ENCODE results near the gene SNPH. TPM values are rescaled to one million over a fixed set of nuclear protein-coding genes. Genes with fewer than 3 reads are reported as not detected.
"Not testable (repeated sequence)": the region's sequence is repeated elsewhere in the genome, so short reads cannot be mapped to it uniquely, and the experiment has no call there.

The SNPH gene
- total RNA-seq, 1 experiment from 2014 or later: 5.4 TPM

GRCh38 chr20:1333462-1334369, 67.6 kb downstream of the SNPH start:
- Histone ChIP-seq H3K4me1 (replicated peaks) (no peaks in the 10 kb centered on the region), H3K9me3 (replicated peaks) (no peaks in the 10 kb centered on the region)

GRCh38 chr20:1334370-1334731, 68.3 kb downstream of the SNPH start:
- DNase-seq (ENCODE audit: low read depth in 1 of 2, low spot score in 2 of 2): no peak
- peaks cover 38% of the 10 kb centered on the region for H3K36me3 ChIP-seq
- H3K9me3 ChIP-seq (replicated peaks): no peaks in the 10 kb centered on the region
- no peak overlapping the region for H3K27ac ChIP-seq
- no peaks in the 10 kb centered on the region for H3K4me1 ChIP-seq (replicated peaks)
- no peaks in the 10 kb centered on the region for H3K27me3 ChIP-seq (replicated peaks)
- H3K4me3 ChIP-seq: no peak overlapping the region

More at GRCh38 chr20:1333462-1334369, 67.6 kb downstream of the SNPH start:
- Histone ChIP-seq H3K27ac (no peak overlapping the region), H3K27me3 (replicated peaks) (no peaks in the 10 kb centered on the region), H3K4me3 (no peak overlapping the region), H3K36me3 (peaks cover 38% of the 10 kb centered on the region)
- DNase-seq (ENCODE audit: low read depth in 1 of 2, low spot score in 2 of 2): peak in 1 of 2 experiments; percentile 30

DNA sequence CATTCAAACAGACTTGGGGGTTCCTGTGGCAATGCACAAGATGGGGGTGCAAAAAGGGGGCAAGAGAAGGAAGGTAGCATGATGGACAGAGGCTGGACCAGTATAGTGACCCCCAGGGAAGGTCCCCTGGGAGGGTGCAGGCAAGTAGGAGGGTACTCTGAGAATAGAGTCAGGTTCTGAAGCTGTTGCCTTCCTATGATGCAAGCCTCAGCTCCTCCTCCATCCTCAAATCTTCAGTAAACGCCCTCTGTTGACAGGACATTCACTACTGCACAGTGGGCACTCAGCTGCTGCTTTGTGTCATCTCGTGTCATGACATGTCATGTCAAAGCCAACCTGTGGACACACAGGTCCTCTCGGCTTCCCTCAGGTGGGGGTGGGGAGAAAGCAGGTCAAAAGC, 68.7 kb downstream of the SNPH start:
- no peak overlapping the region for H3K27ac ChIP-seq
- DNase-seq (ENCODE audit: low read depth in 1 of 2, low spot score in 2 of 2): peak in 1 of 2 experiments; percentile 33
- no peaks in the 10 kb centered on the region for H3K4me1 ChIP-seq (replicated peaks)

DNA sequence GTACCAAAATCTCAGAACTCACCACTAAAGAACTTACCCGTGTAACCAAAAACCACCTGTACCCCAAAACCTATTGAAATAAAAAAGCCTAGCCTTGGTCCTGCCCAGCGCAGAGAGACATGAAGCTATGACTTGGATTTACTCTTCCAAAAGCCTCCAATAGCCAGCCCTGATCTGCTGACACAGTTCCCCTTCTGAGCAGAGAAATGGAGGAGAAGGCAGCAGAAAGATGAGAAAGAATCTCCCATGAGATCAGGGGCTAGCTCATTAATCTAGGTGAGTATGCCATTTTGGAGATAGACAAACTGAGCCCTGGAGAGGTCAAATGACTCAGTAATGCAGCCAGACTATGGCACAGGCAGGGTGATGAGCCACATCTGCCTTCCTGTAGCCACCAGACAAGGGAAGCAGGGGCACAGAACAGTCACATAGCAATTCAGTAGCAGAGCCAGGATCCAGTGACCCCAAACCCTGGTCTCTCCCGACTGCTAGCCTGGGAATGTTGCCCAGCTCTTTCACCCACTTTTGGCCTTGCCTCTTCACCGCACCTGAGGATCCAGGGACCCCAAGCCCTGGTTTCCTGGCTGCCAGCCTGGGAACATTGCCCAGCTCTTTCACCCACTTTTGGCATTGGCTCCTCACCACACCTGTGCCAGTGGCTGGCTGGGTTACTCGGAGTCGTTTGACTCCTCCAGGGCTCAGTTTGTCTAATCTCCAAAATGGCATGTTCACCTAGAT, 70.0 kb downstream of the SNPH start:
- peaks cover 29% of the 10 kb centered on the region for H3K36me3 ChIP-seq
- H3K9me3 ChIP-seq (replicated peaks): no peaks in the 10 kb centered on the region
- no peaks in the 10 kb centered on the region for H3K4me1 ChIP-seq (replicated peaks)
- no peak overlapping the region for H3K4me3 ChIP-seq
- no peaks in the 10 kb centered on the region for H3K27me3 ChIP-seq (replicated peaks)
- DNase-seq (ENCODE audit: low read depth in 1 of 2, low spot score in 2 of 2): peak in 1 of 2 experiments; percentile 27
- H3K27ac ChIP-seq: no peak overlapping the region

More for the DNA sequence above, 68.7 kb downstream of the SNPH start:
- peaks cover 38% of the 10 kb centered on the region for H3K36me3 ChIP-seq
- no peak overlapping the region for H3K4me3 ChIP-seq
- H3K9me3 ChIP-seq (replicated peaks): no peaks in the 10 kb centered on the region
- no peaks in the 10 kb centered on the region for H3K27me3 ChIP-seq (replicated peaks)

DNA sequence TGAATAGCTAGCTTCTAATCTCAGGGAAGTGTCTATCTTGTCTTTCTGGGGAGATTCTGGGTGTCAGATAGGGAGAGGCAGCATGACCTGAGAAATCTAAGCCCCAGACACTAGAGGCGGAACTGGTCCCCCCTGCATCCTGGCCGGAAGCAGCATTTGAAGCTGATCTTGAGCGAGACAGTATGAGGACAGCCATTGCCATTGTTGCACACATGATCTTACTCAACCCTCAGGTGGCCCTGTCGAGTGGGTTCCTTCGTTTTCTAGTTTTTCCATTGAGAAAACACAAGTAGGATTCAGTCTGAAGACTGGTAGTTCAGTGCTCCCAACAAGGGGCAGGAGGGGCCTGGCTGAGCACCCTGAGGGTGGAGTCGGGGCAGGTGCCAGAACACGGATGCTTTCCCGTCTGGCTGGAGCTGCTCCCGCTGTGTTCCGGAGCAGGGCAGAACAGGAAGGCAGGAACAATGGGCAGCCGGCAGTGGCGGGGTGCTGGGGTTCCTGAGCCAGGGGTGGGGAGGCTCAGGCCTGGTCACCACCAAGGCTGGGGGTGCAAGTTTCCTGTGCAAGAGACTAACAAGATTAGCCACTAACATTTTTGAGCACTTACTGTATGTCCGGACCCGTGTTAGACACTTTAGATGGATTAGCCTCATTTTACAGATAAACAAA, 70.7 kb downstream of the SNPH start:
- Histone ChIP-seq H3K36me3 (peaks cover 24% of the 10 kb centered on the region), H3K4me1 (replicated peaks) (peaks cover 4% of the 10 kb centered on the region), H3K4me3 (no peak overlapping the region), H3K9me3 (replicated peaks) (no peaks in the 10 kb centered on the region), H3K27ac (no peak overlapping the region), H3K27me3 (replicated peaks) (no peaks in the 10 kb centered on the region)
- DNase-seq (ENCODE audit: low read depth in 1 of 2, low spot score in 2 of 2): no peak

DNA sequence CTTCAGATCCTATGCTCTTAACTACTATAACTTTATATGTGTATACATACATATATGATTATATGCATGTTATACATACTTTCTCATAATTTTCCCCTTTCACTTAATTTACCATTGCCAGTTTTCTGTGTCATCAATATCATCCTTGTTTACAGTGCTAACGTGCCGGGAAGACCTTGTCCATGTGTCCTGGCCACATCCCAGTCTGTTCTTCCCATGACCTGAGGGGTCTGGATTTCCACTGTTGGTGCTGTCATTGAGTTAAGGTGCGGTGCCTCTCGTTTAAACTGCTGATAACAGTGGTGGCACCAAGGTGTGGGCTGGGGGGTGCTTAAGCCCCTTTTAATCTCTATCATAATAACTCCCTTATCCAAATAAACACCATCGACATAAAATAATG, 71.3 kb downstream of the SNPH start:
- Histone ChIP-seq H3K4me3 (no peak overlapping the region), H3K36me3 (peaks cover 18% of the 10 kb centered on the region), H3K4me1 (replicated peaks) (peaks cover 10% of the 10 kb centered on the region), H3K27me3 (replicated peaks) (no peaks in the 10 kb centered on the region), H3K9me3 (replicated peaks) (no peaks in the 10 kb centered on the region), H3K27ac (no peak overlapping the region)
- no peak for DNase-seq (ENCODE audit: low read depth in 1 of 2, low spot score in 2 of 2)

DNA sequence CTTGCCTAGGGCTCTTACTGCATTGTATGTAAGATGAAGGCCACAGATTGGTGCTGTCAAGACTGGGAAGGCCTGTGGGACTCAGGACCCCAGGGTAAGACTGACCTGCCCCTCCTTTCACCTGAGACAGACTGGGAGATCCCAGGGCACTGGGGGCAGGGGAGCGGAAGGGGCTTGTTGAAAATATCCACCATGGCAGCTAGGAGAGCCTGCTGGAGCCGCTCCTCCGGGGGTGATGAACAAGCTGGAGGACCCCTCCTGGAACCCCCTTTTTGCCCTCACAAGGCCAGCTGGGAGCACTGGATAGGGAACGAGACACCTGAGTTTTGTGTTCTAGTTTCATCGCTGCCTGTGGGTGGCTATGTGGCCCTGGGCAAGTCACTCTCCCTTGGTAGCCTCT, 72.0 kb downstream of the SNPH start:
- peaks cover 17% of the 10 kb centered on the region for H3K4me1 ChIP-seq (replicated peaks)
- DNase-seq (ENCODE audit: low read depth in 1 of 2, low spot score in 2 of 2): no peak
- H3K9me3 ChIP-seq (replicated peaks): no peaks in the 10 kb centered on the region
- H3K27me3 ChIP-seq (replicated peaks): no peaks in the 10 kb centered on the region
- peaks cover 11% of the 10 kb centered on the region for H3K36me3 ChIP-seq
- H3K27ac ChIP-seq: no peak overlapping the region
- H3K4me3 ChIP-seq: no peak overlapping the region

- peak in 1 of 2 experiments; percentile 9 for DNase-seq (ENCODE audit: low read depth in 1 of 2, low spot score in 2 of 2)
- Histone ChIP-seq H3K27me3 (replicated peaks) (no peaks in the 10 kb centered on the region), H3K4me1 (replicated peaks) (peaks cover 24% of the 10 kb centered on the region), H3K4me3 (no peak overlapping the region), H3K36me3 (peaks cover 5% of the 10 kb centered on the region), H3K9me3 (replicated peaks) (no peaks in the 10 kb centered on the region), H3K27ac (no peak overlapping the region)
Observed at GRCh38 chr20:1338801-1339200, 72.7 kb downstream of the SNPH start.

DNA sequence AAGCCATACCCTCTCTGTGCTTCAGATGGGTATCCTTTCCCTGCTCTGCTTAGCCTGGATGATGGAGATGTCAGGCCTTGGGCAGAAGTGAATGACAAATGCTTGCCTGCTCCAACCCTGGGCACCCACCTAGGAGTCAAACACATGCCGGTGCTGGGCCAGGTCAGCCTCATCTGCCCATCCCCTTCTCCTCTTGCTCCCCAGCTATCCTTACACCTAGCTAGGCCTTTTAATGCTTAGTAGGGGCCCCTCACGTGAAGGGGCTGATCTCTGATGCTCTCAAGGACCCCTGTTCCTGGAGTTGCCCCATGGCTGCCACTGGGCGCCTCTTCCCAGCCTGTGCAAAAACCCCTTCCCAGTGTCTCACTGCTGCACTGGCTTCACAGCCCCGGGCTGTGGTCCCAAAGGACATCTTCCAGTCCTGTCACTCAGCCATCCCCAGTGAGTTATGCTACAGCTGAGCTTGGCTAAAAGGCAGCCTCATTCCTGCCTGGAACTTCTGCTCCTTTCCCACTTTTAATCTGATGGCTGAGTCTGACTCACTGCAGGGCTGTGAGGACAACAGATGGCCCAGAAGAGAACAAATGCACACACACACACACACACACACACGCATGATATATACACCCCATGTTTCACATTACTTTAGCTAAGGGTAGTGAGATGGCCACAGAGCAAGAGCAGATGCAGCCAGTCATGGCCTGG, 75.6 kb downstream of the SNPH start:
- peak overlapping the region; percentile 68; the same call in 1 of the 2 replicates for H3K27ac ChIP-seq
- no peaks in the 10 kb centered on the region for H3K27me3 ChIP-seq (replicated peaks)
- no peak overlapping the region for H3K4me3 ChIP-seq
- peaks cover 29% of the 10 kb centered on the region for H3K4me1 ChIP-seq (replicated peaks)
- no peaks in the 10 kb centered on the region for H3K9me3 ChIP-seq (replicated peaks)
- DNase-seq (ENCODE audit: low read depth in 1 of 2, low spot score in 2 of 2): peak in 1 of 2 experiments; percentile 36
- H3K36me3 ChIP-seq: no peaks in the 10 kb centered on the region

- H3K4me1 ChIP-seq (replicated peaks): peaks cover 29% of the 10 kb centered on the region
- not testable (repeated sequence) for H3K36me3 ChIP-seq; H3K9me3 ChIP-seq (replicated peaks); H3K4me3 ChIP-seq; H3K27me3 ChIP-seq (replicated peaks)
- peak overlapping the region; percentile 68 for H3K27ac ChIP-seq
- DNase-seq (ENCODE audit: low read depth in 1 of 2, low spot score in 2 of 2): peak; percentile 22 to 44
Observed at GRCh38 chr20:1343446-1344124, 77.5 kb downstream of the SNPH start.

- H3K36me3 ChIP-seq: no peaks in the 10 kb centered on the region
- no peak overlapping the region for H3K4me3 ChIP-seq
- 0 out of 2 replicates have a peak, but pooled peaks cover 2% of the 10 kb centered on the region for H3K9me3 ChIP-seq (replicated peaks)
- H3K27ac ChIP-seq: no peak overlapping the region
- no peaks in the 10 kb centered on the region for H3K27me3 ChIP-seq (replicated peaks)
- peaks cover 29% of the 10 kb centered on the region for H3K4me1 ChIP-seq (replicated peaks)
- DNase-seq (ENCODE audit: low read depth in 1 of 2, low spot score in 2 of 2): no peak
Observed at GRCh38 chr20:1345030-1345755, 79.1 kb downstream of the SNPH start.

GRCh38 chr20:1345756-1346093, 79.6 kb downstream of the SNPH start:
- H3K27ac ChIP-seq: no peak overlapping the region
- 0 out of 2 replicates have a peak, but pooled peaks cover 2% of the 10 kb centered on the region for H3K9me3 ChIP-seq (replicated peaks)
- no peak overlapping the region for H3K4me3 ChIP-seq
- no peaks in the 10 kb centered on the region for H3K27me3 ChIP-seq (replicated peaks)
- DNase-seq (ENCODE audit: low read depth in 1 of 2, low spot score in 2 of 2): no peak
- peaks cover 29% of the 10 kb centered on the region for H3K4me1 ChIP-seq (replicated peaks)
- no peaks in the 10 kb centered on the region; the same call in 1 of the 2 replicates for H3K36me3 ChIP-seq
